ENCODE measurements around the gene LRRC1.

Gene LRRC1

DNA sequence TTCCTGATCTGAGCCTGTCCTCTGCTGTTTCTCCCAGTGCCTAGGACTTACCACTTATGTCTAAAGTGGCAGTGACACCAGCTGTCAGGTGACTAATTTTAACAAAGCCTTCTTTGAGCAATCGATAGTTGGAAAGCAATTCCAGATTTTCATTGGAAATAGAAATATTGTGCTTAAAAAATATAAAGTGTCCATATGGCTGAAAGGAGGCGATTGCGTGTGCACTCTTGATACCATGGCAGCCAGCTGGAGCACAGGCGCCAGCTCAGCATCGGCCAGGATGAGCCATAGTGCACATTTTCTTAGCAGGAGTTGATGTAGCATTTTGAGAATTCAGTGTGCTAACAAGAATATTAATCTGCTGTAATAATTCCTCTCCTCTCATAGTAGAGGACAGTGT, 70.0 kb downstream of the LRRC1 start:
- Histone ChIP-seq H3K9me3 (no peaks in the 10 kb centered on the region), H3K4me1 (ENCODE audit: control insufficient read depth in 1 of 2, insufficient read depth in 1 of 2, low read depth in 1 of 2, low read length in 1 of 2) (peaks cover 0 to 4% of the 10 kb centered on the region in 2 experiments), H3K27me3 (no peaks in the 10 kb centered on the region), H3K27ac (no peak overlapping the region), H3K4me3 (ENCODE audit: low read depth in 1 of 2, low read length in 1 of 2) (no peak overlapping the region), H3K36me3 (no peaks in the 10 kb centered on the region)
- TF ChIP-seq, protein P1, sequence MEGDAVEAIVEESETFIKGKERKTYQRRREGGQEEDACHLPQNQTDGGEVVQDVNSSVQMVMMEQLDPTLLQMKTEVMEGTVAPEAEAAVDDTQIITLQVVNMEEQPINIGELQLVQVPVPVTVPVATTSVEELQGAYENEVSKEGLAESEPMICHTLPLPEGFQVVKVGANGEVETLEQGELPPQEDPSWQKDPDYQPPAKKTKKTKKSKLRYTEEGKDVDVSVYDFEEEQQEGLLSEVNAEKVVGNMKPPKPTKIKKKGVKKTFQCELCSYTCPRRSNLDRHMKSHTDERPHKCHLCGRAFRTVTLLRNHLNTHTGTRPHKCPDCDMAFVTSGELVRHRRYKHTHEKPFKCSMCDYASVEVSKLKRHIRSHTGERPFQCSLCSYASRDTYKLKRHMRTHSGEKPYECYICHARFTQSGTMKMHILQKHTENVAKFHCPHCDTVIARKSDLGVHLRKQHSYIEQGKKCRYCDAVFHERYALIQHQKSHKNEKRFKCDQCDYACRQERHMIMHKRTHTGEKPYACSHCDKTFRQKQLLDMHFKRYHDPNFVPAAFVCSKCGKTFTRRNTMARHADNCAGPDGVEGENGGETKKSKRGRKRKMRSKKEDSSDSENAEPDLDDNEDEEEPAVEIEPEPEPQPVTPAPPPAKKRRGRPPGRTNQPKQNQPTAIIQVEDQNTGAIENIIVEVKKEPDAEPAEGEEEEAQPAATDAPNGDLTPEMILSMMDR (IDR thresholded peaks at IDR 0.05), result no peak

DNA sequence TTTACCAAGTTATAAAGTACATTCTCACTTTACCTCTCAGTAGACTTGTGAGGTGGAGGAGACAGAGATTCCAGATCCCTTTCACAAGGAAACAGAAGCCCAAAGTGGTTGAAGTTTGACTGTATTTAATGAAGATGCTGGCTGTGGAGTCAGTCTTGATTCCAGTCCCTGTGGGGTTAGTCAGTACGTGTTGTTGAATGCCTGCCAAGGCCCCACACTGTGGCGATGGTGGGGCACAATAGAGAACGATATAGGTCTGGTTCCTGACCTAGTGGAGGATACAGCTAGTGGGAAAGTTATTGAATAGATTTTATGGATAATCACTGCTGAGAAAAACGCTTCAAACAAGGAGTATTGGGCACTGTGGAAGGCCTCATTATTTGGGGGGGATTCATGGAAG, 71.4 kb downstream of the LRRC1 start:
- Histone ChIP-seq H3K27me3 (no peaks in the 10 kb centered on the region), H3K36me3 (no peaks in the 10 kb centered on the region), H3K27ac (no peak overlapping the region), H3K4me3 (ENCODE audit: low read depth in 1 of 2, low read length in 1 of 2) (no peak overlapping the region), H3K4me1 (ENCODE audit: control insufficient read depth in 1 of 2, insufficient read depth in 1 of 2, low read depth in 1 of 2, low read length in 1 of 2) (peaks cover 0 to 4% of the 10 kb centered on the region in 2 experiments), H3K9me3 (no peaks in the 10 kb centered on the region)
- TF ChIP-seq, protein P1 (IDR thresholded peaks at IDR 0.05), result no peak

DNA sequence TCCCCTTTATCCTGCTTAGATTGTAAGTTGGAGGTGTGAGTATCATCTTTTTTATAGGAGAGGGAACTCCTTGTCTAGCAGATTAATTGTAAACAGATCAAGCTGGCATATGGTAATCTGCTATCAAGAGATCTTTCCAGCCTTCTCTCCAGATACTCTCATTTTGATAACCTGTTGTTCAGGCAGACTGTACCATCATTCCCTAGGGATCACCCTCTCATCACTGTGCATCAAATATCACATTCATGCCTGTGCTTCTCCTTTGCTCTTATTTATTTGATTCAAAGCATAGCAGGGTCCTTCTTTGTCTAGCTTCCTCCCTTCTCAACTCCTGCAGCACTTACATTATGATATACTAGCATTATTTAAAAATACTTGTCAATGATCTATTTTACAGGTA, 73.8 kb downstream of the LRRC1 start:
- H3K4me3 ChIP-seq (ENCODE audit: low read depth in 1 of 2, low read length in 1 of 2), result no peak overlapping the region
- H3K27ac ChIP-seq, result no peak overlapping the region
- H3K27me3 ChIP-seq, result no peaks in the 10 kb centered on the region
- no peaks in the 10 kb centered on the region for H3K36me3 ChIP-seq
- TF ChIP-seq, protein P1 (IDR thresholded peaks at IDR 0.05), result no peak
- peaks cover 0 to 4% of the 10 kb centered on the region in 2 experiments for H3K4me1 ChIP-seq (ENCODE audit: control insufficient read depth in 1 of 2, insufficient read depth in 1 of 2, low read depth in 1 of 2, low read length in 1 of 2)
- H3K9me3 ChIP-seq, result no peaks in the 10 kb centered on the region

DNA sequence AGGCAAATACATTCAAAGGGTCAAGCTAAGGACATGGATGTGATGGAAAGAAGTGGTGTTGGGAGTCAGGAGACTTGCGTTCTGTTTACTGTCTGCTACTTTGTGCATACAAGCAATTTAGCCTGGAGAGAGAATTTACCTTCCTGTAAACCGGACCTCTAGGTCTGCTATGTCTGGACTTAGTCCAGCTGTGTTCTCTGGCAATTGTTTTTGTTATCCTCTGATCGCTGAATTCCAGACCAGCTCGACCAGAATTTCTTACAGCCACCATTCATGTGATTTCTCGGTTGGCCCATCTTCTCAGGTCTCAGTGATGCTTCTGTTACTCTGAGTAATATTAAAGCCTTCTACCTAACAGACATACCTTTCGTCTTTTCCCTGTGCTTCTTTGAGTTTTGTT, 75.2 kb downstream of the LRRC1 start:
- TF ChIP-seq, protein P1 (IDR thresholded peaks at IDR 0.05), result no peak
- H3K4me3 ChIP-seq (ENCODE audit: low read depth in 1 of 2, low read length in 1 of 2), result no peak overlapping the region
- H3K27me3 ChIP-seq, result no peaks in the 10 kb centered on the region
- no peak overlapping the region for H3K27ac ChIP-seq
- H3K36me3 ChIP-seq, result no peaks in the 10 kb centered on the region
- H3K4me1 ChIP-seq (ENCODE audit: control insufficient read depth in 1 of 2, insufficient read depth in 1 of 2, low read depth in 1 of 2, low read length in 1 of 2), result peaks cover 0 to 4% of the 10 kb centered on the region in 2 experiments
- H3K9me3 ChIP-seq, result no peaks in the 10 kb centered on the region

DNA sequence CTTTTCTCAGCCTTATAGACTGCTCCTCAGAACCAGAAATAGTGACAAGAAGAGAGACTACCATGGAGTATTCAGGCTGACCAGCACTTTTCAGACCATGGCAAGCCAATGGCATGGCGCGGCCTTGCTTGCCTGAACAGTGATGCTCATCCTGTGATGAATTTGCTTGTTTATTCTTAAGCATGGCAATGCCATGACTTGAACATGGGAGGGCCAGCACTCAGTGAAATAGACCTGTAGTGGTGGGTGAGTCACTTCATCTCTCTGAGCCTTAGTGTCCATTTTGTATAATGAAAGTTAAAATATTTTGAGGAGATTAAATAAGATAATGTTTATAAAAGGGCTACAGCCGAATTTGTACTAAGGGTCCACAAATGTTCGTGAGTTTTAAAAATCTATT, 79.1 kb downstream of the LRRC1 start:
- TF ChIP-seq, protein P1 (IDR thresholded peaks at IDR 0.05), result no peak
- H3K4me1 ChIP-seq (ENCODE audit: control insufficient read depth in 1 of 2, insufficient read depth in 1 of 2, low read depth in 1 of 2, low read length in 1 of 2), result no peaks in the 10 kb centered on the region
- no peak overlapping the region for H3K27ac ChIP-seq
- no peaks in the 10 kb centered on the region for H3K9me3 ChIP-seq
- H3K36me3 ChIP-seq, result no peaks in the 10 kb centered on the region
- H3K27me3 ChIP-seq, result no peaks in the 10 kb centered on the region
- no peak overlapping the region for H3K4me3 ChIP-seq (ENCODE audit: low read depth in 1 of 2, low read length in 1 of 2)

DNA sequence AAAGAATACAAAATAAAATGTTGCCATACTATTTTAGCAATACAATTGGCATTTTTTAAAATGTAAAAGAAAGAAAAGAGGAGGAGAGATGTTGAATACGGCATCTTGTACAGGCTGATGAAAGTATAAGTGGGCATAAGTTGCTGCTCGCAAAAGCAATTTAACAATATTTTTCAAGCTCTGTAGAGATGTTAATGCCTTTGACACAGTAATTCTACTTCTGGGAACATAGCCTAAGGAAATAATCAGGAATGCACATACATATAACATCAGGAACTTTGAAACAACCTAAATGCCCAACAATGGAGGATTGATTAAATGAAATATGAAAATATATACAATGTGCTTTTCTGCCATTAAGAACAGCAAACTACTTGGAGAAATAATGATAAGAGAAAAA, 80.2 kb downstream of the LRRC1 start:
- no peaks in the 10 kb centered on the region for H3K36me3 ChIP-seq
- TF ChIP-seq, protein P1 (IDR thresholded peaks at IDR 0.05), result no peak
- no peaks in the 10 kb centered on the region for H3K4me1 ChIP-seq (ENCODE audit: control insufficient read depth in 1 of 2, insufficient read depth in 1 of 2, low read depth in 1 of 2, low read length in 1 of 2)
- H3K27ac ChIP-seq, result no peak overlapping the region
- H3K27me3 ChIP-seq, result no peaks in the 10 kb centered on the region
- H3K4me3 ChIP-seq (ENCODE audit: low read depth in 1 of 2, low read length in 1 of 2), result no peak overlapping the region
- no peaks in the 10 kb centered on the region for H3K9me3 ChIP-seq

Data from neutrophil (primary cell).